ENCODE results near the gene C14orf93.
A peak's percentile ranks its signal among the peaks of the same experiment; 100 is the strongest.

- peak in 1 of 3 experiments; percentile 18 for TF ChIP-seq CTCF (IDR thresholded peaks at IDR 0.05)
- TF ChIP-seq POLR2A (IDR thresholded peaks at IDR 0.05; ENCODE audit: low read depth): no peak
- TF ChIP-seq EP300 (IDR thresholded peaks at IDR 0.05): no peak
- peak; percentile 65 to 71 for TF ChIP-seq POLR2AphosphoS5 (IDR thresholded peaks at IDR 0.05)
These were observed 24.8 kb upstream of the C14orf93 start, which contains the start of gene PSMB5 for GRCh38 chr14:23034498-23035302.

All from esophagus muscularis mucosa (tissue), 4 donors.